ENCODE data around the gene DDIT4. TPM values are rescaled to one million over a fixed set of nuclear protein-coding genes. Genes with fewer than 3 reads are reported as not detected.

Gene DDIT4
- total and polyA plus RNA-seq, 9 of the 15 experiments (the other 6 are each of a cell fraction or from before 2014, with no cell fraction given), result 8.2 to 675 (median 159) TPM

DNA sequence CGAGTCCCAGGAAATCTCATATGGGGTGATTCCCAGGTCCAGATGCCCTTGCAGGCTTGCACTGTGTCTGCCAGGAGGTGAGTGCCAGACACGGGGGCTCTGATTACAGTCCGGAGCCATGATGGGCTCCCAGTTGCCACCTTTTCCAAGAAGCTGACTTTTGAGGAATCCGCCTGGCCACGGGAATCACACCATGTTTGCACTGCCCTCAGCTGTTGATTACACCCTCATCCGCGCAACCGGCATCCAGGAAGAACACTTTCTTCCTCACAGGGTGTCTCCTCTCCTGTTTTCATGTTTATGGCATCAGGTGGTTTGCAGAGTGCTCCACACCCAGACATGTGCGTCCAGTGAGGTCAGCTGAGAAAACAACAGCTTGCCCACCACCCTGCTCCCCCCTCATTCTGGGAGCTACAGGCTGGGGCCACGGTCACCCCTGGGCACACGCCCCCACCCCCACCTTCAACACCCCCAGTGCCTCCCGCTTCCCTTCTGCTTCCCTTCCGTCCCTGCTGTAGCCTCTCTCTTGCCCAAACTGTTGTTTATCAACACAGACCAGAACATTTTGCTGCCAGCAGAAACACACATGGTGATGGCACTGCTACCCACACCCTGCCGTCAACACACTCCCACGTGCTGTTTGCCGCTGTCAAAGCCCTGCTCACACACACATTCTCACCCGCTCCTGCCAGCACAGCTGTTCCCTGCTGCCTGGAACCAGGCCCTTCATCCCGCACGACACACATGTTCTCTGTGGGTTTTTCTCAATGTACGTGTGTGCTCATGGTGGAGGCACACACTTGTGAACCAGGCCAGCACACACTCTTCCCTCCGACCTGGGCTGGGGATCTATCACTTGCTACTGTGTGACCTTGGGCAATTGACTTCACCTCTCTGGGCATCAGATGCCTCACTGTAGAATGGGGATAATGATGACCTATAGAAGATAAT, 35.8 kb downstream of the DDIT4 start (continued):
- TF ChIP-seq, protein P1, sequence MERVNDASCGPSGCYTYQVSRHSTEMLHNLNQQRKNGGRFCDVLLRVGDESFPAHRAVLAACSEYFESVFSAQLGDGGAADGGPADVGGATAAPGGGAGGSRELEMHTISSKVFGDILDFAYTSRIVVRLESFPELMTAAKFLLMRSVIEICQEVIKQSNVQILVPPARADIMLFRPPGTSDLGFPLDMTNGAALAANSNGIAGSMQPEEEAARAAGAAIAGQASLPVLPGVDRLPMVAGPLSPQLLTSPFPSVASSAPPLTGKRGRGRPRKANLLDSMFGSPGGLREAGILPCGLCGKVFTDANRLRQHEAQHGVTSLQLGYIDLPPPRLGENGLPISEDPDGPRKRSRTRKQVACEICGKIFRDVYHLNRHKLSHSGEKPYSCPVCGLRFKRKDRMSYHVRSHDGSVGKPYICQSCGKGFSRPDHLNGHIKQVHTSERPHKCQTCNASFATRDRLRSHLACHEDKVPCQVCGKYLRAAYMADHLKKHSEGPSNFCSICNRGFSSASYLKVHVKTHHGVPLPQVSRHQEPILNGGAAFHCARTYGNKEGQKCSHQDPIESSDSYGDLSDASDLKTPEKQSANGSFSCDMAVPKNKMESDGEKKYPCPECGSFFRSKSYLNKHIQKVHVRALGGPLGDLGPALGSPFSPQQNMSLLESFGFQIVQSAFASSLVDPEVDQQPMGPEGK (CRISPR knock-in tag; IDR thresholded peaks at IDR 0.05; ENCODE audit: borderline replicate concordance), result no peak
- TF ChIP-seq MBD2 (IDR thresholded peaks at IDR 0.05; ENCODE audit: borderline replicate concordance, low read depth) (no peak), SREBF1 (IDR thresholded peaks at IDR 0.05; ENCODE audit: borderline replicate concordance, low read depth, low read length) (no peak), ZNF445 (CRISPR knock-in tag; IDR thresholded peaks at IDR 0.05; ENCODE audit: low read depth) (no peak), E2F3 (CRISPR knock-in tag; IDR thresholded peaks at IDR 0.05) (peak; percentile 78; the same call in 1 of the 2 replicates), SMAD3 (CRISPR knock-in tag; conservative IDR thresholded peaks at IDR 0.05) (no peak; the same call in 1 of the 2 replicates), HMG20A (CRISPR knock-in tag; conservative IDR thresholded peaks at IDR 0.05) (no peak), ZNF134 (CRISPR knock-in tag; conservative IDR thresholded peaks at IDR 0.05) (no peak; the same call in 1 of the 2 replicates), RBM25 (IDR thresholded peaks at IDR 0.05; ENCODE audit: low read depth, low read length, severe bottlenecking) (peak; percentile 54), KLF16 (IDR thresholded peaks at IDR 0.05) (no peak), CAMTA2 (CRISPR knock-in tag; conservative IDR thresholded peaks at IDR 0.05) (no peak), DDX20 (tag; IDR thresholded peaks at IDR 0.05; ENCODE audit: low read depth) (no peak)
- TF ChIP-seq, protein P2, sequence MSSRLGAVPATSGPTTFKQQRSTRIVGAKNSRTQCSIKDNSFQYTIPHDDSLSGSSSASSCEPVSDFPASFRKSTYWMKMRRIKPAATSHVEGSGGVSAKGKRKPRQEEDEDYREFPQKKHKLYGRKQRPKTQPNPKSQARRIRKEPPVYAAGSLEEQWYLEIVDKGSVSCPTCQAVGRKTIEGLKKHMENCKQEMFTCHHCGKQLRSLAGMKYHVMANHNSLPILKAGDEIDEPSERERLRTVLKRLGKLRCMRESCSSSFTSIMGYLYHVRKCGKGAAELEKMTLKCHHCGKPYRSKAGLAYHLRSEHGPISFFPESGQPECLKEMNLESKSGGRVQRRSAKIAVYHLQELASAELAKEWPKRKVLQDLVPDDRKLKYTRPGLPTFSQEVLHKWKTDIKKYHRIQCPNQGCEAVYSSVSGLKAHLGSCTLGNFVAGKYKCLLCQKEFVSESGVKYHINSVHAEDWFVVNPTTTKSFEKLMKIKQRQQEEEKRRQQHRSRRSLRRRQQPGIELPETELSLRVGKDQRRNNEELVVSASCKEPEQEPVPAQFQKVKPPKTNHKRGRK (tag; IDR thresholded peaks at IDR 0.05), result no peak
- TF ChIP-seq, protein P3, sequence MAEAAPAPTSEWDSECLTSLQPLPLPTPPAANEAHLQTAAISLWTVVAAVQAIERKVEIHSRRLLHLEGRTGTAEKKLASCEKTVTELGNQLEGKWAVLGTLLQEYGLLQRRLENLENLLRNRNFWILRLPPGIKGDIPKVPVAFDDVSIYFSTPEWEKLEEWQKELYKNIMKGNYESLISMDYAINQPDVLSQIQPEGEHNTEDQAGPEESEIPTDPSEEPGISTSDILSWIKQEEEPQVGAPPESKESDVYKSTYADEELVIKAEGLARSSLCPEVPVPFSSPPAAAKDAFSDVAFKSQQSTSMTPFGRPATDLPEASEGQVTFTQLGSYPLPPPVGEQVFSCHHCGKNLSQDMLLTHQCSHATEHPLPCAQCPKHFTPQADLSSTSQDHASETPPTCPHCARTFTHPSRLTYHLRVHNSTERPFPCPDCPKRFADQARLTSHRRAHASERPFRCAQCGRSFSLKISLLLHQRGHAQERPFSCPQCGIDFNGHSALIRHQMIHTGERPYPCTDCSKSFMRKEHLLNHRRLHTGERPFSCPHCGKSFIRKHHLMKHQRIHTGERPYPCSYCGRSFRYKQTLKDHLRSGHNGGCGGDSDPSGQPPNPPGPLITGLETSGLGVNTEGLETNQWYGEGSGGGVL (CRISPR knock-in tag; IDR thresholded peaks at IDR 0.05), result no peak
- TF ChIP-seq, protein P4, sequence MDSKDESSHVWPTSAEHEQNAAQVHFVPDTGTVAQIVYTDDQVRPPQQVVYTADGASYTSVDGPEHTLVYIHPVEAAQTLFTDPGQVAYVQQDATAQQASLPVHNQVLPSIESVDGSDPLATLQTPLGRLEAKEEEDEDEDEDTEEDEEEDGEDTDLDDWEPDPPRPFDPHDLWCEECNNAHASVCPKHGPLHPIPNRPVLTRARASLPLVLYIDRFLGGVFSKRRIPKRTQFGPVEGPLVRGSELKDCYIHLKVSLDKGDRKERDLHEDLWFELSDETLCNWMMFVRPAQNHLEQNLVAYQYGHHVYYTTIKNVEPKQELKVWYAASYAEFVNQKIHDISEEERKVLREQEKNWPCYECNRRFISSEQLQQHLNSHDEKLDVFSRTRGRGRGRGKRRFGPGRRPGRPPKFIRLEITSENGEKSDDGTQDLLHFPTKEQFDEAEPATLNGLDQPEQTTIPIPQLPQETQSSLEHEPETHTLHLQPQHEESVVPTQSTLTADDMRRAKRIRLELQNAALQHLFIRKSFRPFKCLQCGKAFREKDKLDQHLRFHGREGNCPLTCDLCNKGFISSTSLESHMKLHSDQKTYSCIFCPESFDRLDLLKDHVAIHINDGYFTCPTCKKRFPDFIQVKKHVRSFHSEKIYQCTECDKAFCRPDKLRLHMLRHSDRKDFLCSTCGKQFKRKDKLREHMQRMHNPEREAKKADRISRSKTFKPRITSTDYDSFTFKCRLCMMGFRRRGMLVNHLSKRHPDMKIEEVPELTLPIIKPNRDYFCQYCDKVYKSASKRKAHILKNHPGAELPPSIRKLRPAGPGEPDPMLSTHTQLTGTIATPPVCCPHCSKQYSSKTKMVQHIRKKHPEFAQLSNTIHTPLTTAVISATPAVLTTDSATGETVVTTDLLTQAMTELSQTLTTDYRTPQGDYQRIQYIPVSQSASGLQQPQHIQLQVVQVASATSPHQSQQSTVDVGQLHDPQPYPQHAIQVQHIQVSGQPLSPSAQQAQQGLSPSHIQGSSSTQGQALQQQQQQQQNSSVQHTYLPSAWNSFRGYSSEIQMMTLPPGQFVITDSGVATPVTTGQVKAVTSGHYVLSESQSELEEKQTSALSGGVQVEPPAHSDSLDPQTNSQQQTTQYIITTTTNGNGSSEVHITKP (IDR thresholded peaks at IDR 0.05; ENCODE audit: partially characterized antibody), result no peak
- TF ChIP-seq, protein P5, sequence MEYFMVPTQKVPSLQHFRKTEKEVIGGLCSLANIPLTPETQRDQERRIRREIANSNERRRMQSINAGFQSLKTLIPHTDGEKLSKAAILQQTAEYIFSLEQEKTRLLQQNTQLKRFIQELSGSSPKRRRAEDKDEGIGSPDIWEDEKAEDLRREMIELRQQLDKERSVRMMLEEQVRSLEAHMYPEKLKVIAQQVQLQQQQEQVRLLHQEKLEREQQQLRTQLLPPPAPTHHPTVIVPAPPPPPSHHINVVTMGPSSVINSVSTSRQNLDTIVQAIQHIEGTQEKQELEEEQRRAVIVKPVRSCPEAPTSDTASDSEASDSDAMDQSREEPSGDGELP (CRISPR knock-in tag; IDR thresholded peaks at IDR 0.05; ENCODE audit: borderline replicate concordance), result peak; percentile 19; the same call in 1 of the 2 replicates
